NCI-H128 (cell line): ENCODE data around the gene INTS11.

Source experiments
- DNase-seq: peaks from one replicate; lab custom pipeline; 2025; ENCODE audit not compliant: unreplicated experiment; lab: John Stamatoyannopoulos, UW

INTS11 gene

GRCh38 chr1:1345384-1345783, 20.9 kb upstream of the INTS11 start:
- DNase-seq: no peak

GRCh38 chr1:1344655-1345361, 20.3 kb upstream of the INTS11 start:
- DNase-seq: no peak

GRCh38 chr1:1343811-1344421, 19.5 kb upstream of the INTS11 start:
- DNase-seq: no peak

- no peak for DNase-seq
Observed at GRCh38 chr1:1342584-1343115, 18.2 kb upstream of the INTS11 start.

DNA sequence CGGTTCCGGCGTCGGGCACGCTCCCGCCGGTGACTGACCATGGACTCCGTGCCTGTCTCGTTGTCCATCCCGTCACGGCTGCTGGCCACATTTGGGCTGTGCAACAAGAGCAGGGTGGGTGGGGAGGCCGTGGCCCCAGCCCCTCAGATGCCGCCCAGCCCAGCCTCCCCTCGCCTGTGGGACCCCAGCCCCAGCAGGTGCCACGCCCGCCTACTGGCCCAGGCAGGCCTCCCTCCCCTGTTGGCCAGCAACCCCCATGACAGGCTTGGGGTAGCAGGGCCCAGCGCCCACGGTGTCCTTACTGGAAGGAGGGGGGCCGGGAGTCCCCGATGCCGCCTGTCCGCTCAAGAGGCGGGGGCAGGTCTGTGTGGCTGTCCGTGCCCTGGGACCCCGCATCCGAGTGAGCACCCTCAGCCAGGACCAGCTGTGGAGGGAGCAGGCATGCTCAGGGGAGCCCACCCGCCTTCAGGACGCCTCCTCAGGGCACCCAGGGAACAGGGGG, 17.7 kb upstream of the INTS11 start:
- no peak for DNase-seq

GRCh38 chr1:1341549-1342021, 17.1 kb upstream of the INTS11 start:
- DNase-seq: no peak

GRCh38 chr1:1340791-1341548, 16.5 kb upstream of the INTS11 start:
- no peak for DNase-seq

- no peak for DNase-seq
Observed at GRCh38 chr1:1340185-1340584, 15.7 kb upstream of the INTS11 start.

GRCh38 chr1:1338278-1338677, 13.8 kb upstream of the INTS11 start:
- DNase-seq: no peak

DNA sequence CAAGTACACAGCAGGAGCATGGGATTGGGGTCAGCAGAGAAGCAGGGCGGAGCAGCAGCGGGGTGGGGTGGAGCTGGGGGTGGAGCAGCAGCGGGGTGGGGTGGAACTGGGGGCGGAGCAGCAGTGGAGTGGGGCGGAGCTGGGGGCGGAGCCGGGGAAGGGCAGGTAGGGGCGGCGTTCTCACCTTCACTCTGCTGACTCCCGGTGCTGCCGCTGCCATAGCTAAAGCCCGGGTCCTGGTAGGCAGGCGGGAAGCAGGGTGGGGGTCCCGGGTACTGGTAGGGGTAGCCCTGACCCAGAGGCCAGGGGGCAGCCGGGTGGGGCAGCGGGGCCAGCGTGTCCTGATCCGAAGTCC, 13.3 kb upstream of the INTS11 start:
- DNase-seq: no peak

GRCh38 chr1:1336931-1337792, 12.7 kb upstream of the INTS11 start:
- DNase-seq: no peak

GRCh38 chr1:1336446-1336845, 12.0 kb upstream of the INTS11 start:
- DNase-seq: no peak

GRCh38 chr1:1335792-1336248, 11.4 kb upstream of the INTS11 start:
- DNase-seq: no peak

- no peak for DNase-seq
Observed at GRCh38 chr1:1335283-1335682, 10.8 kb upstream of the INTS11 start.

DNA sequence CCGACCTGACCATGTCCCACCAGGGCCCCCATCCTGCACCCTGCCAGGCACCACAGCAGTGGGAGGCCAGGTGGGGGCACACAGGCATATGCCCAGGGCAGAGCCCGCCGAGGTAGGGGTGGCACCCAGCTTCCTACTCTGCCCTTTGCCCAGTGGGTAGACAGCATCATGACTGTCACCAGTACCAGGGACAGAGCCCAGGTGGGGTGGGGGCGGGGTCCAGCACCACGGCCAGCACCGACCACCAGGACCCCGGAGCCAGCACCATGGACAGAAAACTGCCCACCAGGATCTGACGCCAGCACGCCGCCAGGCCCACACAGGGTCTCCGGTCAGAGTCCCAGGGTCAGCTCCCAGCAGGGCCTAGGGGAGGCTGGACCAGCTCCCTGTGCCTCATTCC, 10.4 kb upstream of the INTS11 start:
- no peak for DNase-seq

- DNase-seq: no peak
Observed at GRCh38 chr1:1333551-1334241, 9.2 kb upstream of the INTS11 start.

- DNase-seq: no peak
Observed at GRCh38 chr1:1332774-1333480, 8.5 kb upstream of the INTS11 start.

GRCh38 chr1:1332031-1332755, 7.7 kb upstream of the INTS11 start:
- DNase-seq: no peak
